ENCODE measurements around the gene ANO10.

- TF ChIP-seq CTCF (IDR thresholded peaks at IDR 0.05; ENCODE audit: control extremely low read depth in 1 of 3, insufficient read depth in 1 of 3, low read depth in 1 of 3, low read length in 3 of 3) = no peak
- TF ChIP-seq EZH2 (IDR thresholded peaks at IDR 0.05; ENCODE audit: low read depth, low read length, severe bottlenecking) = no peak
- no peak for TF ChIP-seq SP1 (IDR thresholded peaks at IDR 0.05; ENCODE audit: low read depth, low read length)
- TF ChIP-seq RXRA (IDR thresholded peaks at IDR 0.05; ENCODE audit: insufficient read depth, low read depth, low read length) = no peak
- TF ChIP-seq EP300 (IDR thresholded peaks at IDR 0.05; ENCODE audit: borderline replicate concordance in 1 of 2, low read depth in 2 of 2, low read length in 2 of 2) = no peak
- TF ChIP-seq MAX (IDR thresholded peaks at IDR 0.05) = no peak
- no peak for TF ChIP-seq SIX5 (IDR thresholded peaks at IDR 0.05; ENCODE audit: low read depth, low read length)
- TF ChIP-seq TCF12 (IDR thresholded peaks at IDR 0.05; ENCODE audit: low read depth, low read length) = no peak
- TF ChIP-seq NRF1 (IDR thresholded peaks at IDR 0.05; ENCODE audit: low read depth, low read length) = no peak
- no peak for TF ChIP-seq FOSL1 (IDR thresholded peaks at IDR 0.05; ENCODE audit: insufficient read depth, low read depth, low read length)
- no peak for TF ChIP-seq BRCA1 (IDR thresholded peaks at IDR 0.05; ENCODE audit: low read depth, low read length)
- no peak for TF ChIP-seq YY1 (IDR thresholded peaks at IDR 0.05; ENCODE audit: low read depth, low read length)
- no peak for TF ChIP-seq BCL11A (IDR thresholded peaks at IDR 0.05; ENCODE audit: low read depth in 2 of 2, low read length in 2 of 2)
- TF ChIP-seq JUND (IDR thresholded peaks at IDR 0.05; ENCODE audit: low read length) = no peak
These were observed 48.2 kb downstream of the ANO10 start for GRCh38 chr3:43573576-43573975.

Data from H1 (cell line).